GM23338 (cell line): Measurements from ENCODE around the gene CLASRP. TPM values are rescaled to one million over a fixed set of nuclear protein-coding genes. Genes with fewer than 3 reads are reported as not detected.

Experiments used
- ATAC-seq: fragments of 200-7000 bp; cut with Tn5 transposase; 3 replicates; pipeline ENCODE4 v1.9.1; 2020
- DNase-seq: peaks from one replicate; pipeline ENCODE4 v3.0.0-alpha.2; 2015; ENCODE audit warnings: low spot score
- H2AFZ ChIP-seq: fragments of 200-600 bp; sonication (generic); 2 replicates; pipeline ENCODE4 v1.8.0; 2016; ENCODE audit warnings: antibody characterized with exemption, mild to moderate bottlenecking, moderate library complexity
- H3F3A ChIP-seq: fragments of 200-600 bp; sonication (generic); replicated peaks from 2 replicates; pipeline ENCODE4 v1.8.0; 2017; ENCODE audit warnings: antibody characterized with exemption, mixed run types, low read depth
- H3K27ac ChIP-seq: fragments of 200-600 bp; sonication (generic); 2 replicates; pipeline ENCODE4 v1.6.1; 2016; ENCODE audit warnings: low read depth
- H3K27me3 ChIP-seq: fragments of 200-600 bp; sonication (generic); 2 replicates; pipeline ENCODE4 v1.8.0; 2016; ENCODE audit warnings: mild to moderate bottlenecking, mixed run types, moderate library complexity; ENCODE audit not compliant: insufficient read depth
- H3K36me3 ChIP-seq: fragments of 200-600 bp; sonication (generic); 2 replicates; pipeline ENCODE4 v1.8.0; 2016; ENCODE audit warnings: mild to moderate bottlenecking; ENCODE audit not compliant: insufficient read depth
- H3K4me1 ChIP-seq: fragments of 200-600 bp; sonication (generic); 2 replicates; pipeline ENCODE4 v1.8.0; 2016; ENCODE audit warnings: mild to moderate bottlenecking, moderate library complexity; ENCODE audit not compliant: insufficient read depth
- H3K4me2 ChIP-seq: fragments of 200-600 bp; sonication (generic); 2 replicates; pipeline ENCODE4 v1.7.1; 2017; ENCODE audit warnings: mixed run types
- H3K4me3 ChIP-seq: fragments of 200-600 bp; sonication (generic); 2 replicates; pipeline ENCODE4 v1.6.1; 2016; ENCODE audit warnings: mixed run types
- H3K79me2 ChIP-seq: fragments of 200-600 bp; sonication (generic); replicated peaks from 2 replicates; pipeline ENCODE4 v1.8.0; 2017; ENCODE audit warnings: mild to moderate bottlenecking; ENCODE audit not compliant: insufficient read depth
- H3K9me2 ChIP-seq: fragments of 200-600 bp; sonication (generic); 2 replicates; pipeline ENCODE4 v1.8.0; 2017; ENCODE audit not compliant: insufficient read depth
- H4K20me1 ChIP-seq: fragments of 200-600 bp; sonication (generic); replicated peaks from 2 replicates; pipeline ENCODE4 v1.8.0; 2017; ENCODE audit warnings: mild to moderate bottlenecking; ENCODE audit not compliant: insufficient read depth
- H3K27ac Mint-ChIP-seq: 2 replicates; pipeline ENCODE4 v1.8.0; 2020; ENCODE audit warnings: inconsistent platforms, mild to moderate bottlenecking, moderate library complexity, mixed read lengths
- H3K27me3 Mint-ChIP-seq: 3 replicates; pipeline ENCODE4 v1.8.0; 2022; ENCODE audit warnings: low read depth, mild to moderate bottlenecking, moderate library complexity, mixed read lengths, inconsistent platforms; ENCODE audit not compliant: insufficient read depth, poor library complexity
- H3K36me3 Mint-ChIP-seq: 3 replicates; pipeline ENCODE4 v1.8.0; 2021; ENCODE audit warnings: low read depth, mild to moderate bottlenecking, inconsistent platforms, moderate library complexity, mixed read lengths
- H3K4me1 Mint-ChIP-seq: 3 replicates; pipeline ENCODE4 v1.8.0; 2020; ENCODE audit warnings: mild to moderate bottlenecking, inconsistent platforms, mixed read lengths
- H3K4me3 Mint-ChIP-seq: 3 replicates; pipeline ENCODE4 v1.8.0; 2021; ENCODE audit warnings: moderate library complexity, mild to moderate bottlenecking, inconsistent platforms, mixed read lengths
- H3K9me3 Mint-ChIP-seq: 3 replicates; pipeline ENCODE4 v1.8.0; 2020; ENCODE audit warnings: moderate library complexity, mild to moderate bottlenecking, inconsistent platforms, mixed read lengths
- CTCF ChIP-seq, 2 experiments: fragments of 200-600 bp in 1 of 2; sonication (generic) in 1 of 2; conservative IDR thresholded peaks; 2 replicates each; pipeline versions ENCODE4 v1.5.1 to v1.6.1; 2016 to 2017; ENCODE audit warnings: antibody characterized with exemption in 2 of 2, low read depth in 2 of 2, mild to moderate bottlenecking in 2 of 2, moderate library complexity in 1 of 2
- EZH2phosphoT487 ChIP-seq: fragments of 200-600 bp; sonication (generic); IDR thresholded peaks from one replicate; pipeline ENCODE4 v1.8.1; 2018; ENCODE audit warnings: antibody characterized with exemption; ENCODE audit not compliant: unreplicated experiment
- JUNB ChIP-seq: IDR thresholded peaks from one replicate; pipeline ENCODE4 v1.6.1; 2016; ENCODE audit warnings: antibody characterized with exemption; ENCODE audit not compliant: unreplicated experiment
- NANOG ChIP-seq: IDR thresholded peaks from 2 replicates; pipeline ENCODE4 v1.6.1; 2016; ENCODE audit warnings: antibody characterized with exemption, borderline replicate concordance
- POLR2AphosphoS5 ChIP-seq: IDR thresholded peaks from 2 replicates; pipeline ENCODE4 v1.6.1; 2016; ENCODE audit warnings: antibody characterized with exemption, low read depth
- STAT1 ChIP-seq: IDR thresholded peaks from one replicate; pipeline ENCODE4 v1.6.1; 2016; ENCODE audit warnings: antibody characterized with exemption; ENCODE audit not compliant: unreplicated experiment
- ZNF114 ChIP-seq: fragments of 250-450 bp; sonication (Bioruptor Pico); IDR thresholded peaks from 2 replicates; pipeline ENCODE4 v1.5.0; 2020; ENCODE audit warnings: mild to moderate bottlenecking, moderate library complexity
- ZNF331 ChIP-seq: fragments of 250-450 bp; sonication (Bioruptor Pico); IDR thresholded peaks from 2 replicates; pipeline ENCODE4 v1.5.0; 2020; ENCODE audit warnings: low read depth, mild to moderate bottlenecking, moderate library complexity
- ZNF462 ChIP-seq: fragments of 250-450 bp; sonication (Bioruptor Pico); IDR thresholded peaks from 2 replicates; pipeline ENCODE4 v1.5.0; 2020; ENCODE audit warnings: mild to moderate bottlenecking, moderate library complexity
- polyA plus RNA-seq: library from polyadenylated mRNA; unstranded; fragments of >200 nt; fragmentation: Nextera tagmentation; extraction: Ambion mirVana; gene quantifications from 2 replicates; pipeline ENCODE4 v1.2.1, GENCODE V29; 2016
- total RNA-seq: library from RNA; depleted of rRNA; stranded (reverse); fragments of >200 nt; shearing (Covaris generic); gene quantifications from 2 replicates; pipeline ENCODE4 v1.2.3, GENCODE V29; 2014

The CLASRP gene
- total and polyA plus RNA-seq, 2 experiments from 2014 or later = 27.1 to 78.7 TPM

- TF ChIP-seq ZNF462 (CRISPR knock-in tag) = no peak
- no peak for TF ChIP-seq NANOG
- no peak for TF ChIP-seq EZH2phosphoT487
- no peak for TF ChIP-seq STAT1
- TF ChIP-seq ZNF331 (CRISPR knock-in tag) = no peak
- TF ChIP-seq ZNF114 (CRISPR knock-in tag) = no peak
- no peak for TF ChIP-seq POLR2AphosphoS5
Observed at GRCh38 chr19:45030825-45031224, 8.0 kb upstream of the CLASRP start (continued).

GRCh38 chr19:45032421-45032820, 6.4 kb upstream of the CLASRP start:
- H3F3A ChIP-seq = no peaks in the 10 kb centered on the region
- H4K20me1 ChIP-seq = no peaks in the 10 kb centered on the region
- no peak overlapping the region for H3K27ac ChIP-seq
- Mint-ChIP-seq H3K36me3 (peaks cover 21% of the 10 kb centered on the region), H3K27ac (no peak overlapping the region), H3K27me3 (peaks cover 2% of the 10 kb centered on the region), H3K4me1 (no peaks in the 10 kb centered on the region; the same call in 2 of the 3 replicates), H3K9me3 (peaks cover 5% of the 10 kb centered on the region; the same call in 2 of the 3 replicates), H3K4me3 (no peak overlapping the region)
- DNase-seq (no peak), ATAC-seq (no peak)
- H3K36me3 ChIP-seq = no peaks in the 10 kb centered on the region
- no peak for TF ChIP-seq JUNB
- TF ChIP-seq CTCF (conservative IDR thresholded peaks at IDR 0.05; ENCODE audit: low read depth in 2 of 2) = no peak
- no peak for TF ChIP-seq ZNF331 (CRISPR knock-in tag)
- TF ChIP-seq ZNF462 (CRISPR knock-in tag) = no peak
- no peak overlapping the region for H3K4me2 ChIP-seq
- H3K27me3 ChIP-seq = no peaks in the 10 kb centered on the region
- H3K4me3 ChIP-seq = no peak overlapping the region
- no peaks in the 10 kb centered on the region for H3K79me2 ChIP-seq
- no peaks in the 10 kb centered on the region for H3K4me1 ChIP-seq
- H2AFZ ChIP-seq = no peak overlapping the region
- H3K9me2 ChIP-seq = no peaks in the 10 kb centered on the region
